ENCODE measurements around the gene GSG1. TPM values are rescaled to one million over a fixed set of nuclear protein-coding genes. Genes with fewer than 3 reads are reported as not detected.

The GSG1 gene
- total and polyA plus RNA-seq, 2 of the 8 experiments (the other 6 are each of a cell fraction or from before 2014, with no cell fraction given), result 0.89 to 1.4 TPM

- TF ChIP-seq, protein P1, sequence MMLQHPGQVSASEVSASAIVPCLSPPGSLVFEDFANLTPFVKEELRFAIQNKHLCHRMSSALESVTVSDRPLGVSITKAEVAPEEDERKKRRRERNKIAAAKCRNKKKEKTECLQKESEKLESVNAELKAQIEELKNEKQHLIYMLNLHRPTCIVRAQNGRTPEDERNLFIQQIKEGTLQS (IDR thresholded peaks at IDR 0.05; ENCODE audit: insufficient read depth, low read depth, low read length), result no peak
- no peak for TF ChIP-seq GABPA (IDR thresholded peaks at IDR 0.05; ENCODE audit: borderline replicate concordance, insufficient read depth, low read length)
- TF ChIP-seq, protein P2, sequence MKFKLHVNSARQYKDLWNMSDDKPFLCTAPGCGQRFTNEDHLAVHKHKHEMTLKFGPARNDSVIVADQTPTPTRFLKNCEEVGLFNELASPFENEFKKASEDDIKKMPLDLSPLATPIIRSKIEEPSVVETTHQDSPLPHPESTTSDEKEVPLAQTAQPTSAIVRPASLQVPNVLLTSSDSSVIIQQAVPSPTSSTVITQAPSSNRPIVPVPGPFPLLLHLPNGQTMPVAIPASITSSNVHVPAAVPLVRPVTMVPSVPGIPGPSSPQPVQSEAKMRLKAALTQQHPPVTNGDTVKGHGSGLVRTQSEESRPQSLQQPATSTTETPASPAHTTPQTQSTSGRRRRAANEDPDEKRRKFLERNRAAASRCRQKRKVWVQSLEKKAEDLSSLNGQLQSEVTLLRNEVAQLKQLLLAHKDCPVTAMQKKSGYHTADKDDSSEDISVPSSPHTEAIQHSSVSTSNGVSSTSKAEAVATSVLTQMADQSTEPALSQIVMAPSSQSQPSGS (IDR thresholded peaks at IDR 0.05; ENCODE audit: low read length), result no peak
- TF ChIP-seq MAX (IDR thresholded peaks at IDR 0.05), result no peak
- TF ChIP-seq, protein P3, sequence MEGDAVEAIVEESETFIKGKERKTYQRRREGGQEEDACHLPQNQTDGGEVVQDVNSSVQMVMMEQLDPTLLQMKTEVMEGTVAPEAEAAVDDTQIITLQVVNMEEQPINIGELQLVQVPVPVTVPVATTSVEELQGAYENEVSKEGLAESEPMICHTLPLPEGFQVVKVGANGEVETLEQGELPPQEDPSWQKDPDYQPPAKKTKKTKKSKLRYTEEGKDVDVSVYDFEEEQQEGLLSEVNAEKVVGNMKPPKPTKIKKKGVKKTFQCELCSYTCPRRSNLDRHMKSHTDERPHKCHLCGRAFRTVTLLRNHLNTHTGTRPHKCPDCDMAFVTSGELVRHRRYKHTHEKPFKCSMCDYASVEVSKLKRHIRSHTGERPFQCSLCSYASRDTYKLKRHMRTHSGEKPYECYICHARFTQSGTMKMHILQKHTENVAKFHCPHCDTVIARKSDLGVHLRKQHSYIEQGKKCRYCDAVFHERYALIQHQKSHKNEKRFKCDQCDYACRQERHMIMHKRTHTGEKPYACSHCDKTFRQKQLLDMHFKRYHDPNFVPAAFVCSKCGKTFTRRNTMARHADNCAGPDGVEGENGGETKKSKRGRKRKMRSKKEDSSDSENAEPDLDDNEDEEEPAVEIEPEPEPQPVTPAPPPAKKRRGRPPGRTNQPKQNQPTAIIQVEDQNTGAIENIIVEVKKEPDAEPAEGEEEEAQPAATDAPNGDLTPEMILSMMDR (IDR thresholded peaks at IDR 0.05; ENCODE audit: control extremely low read depth in 1 of 3, insufficient read depth in 1 of 3, low read depth in 1 of 3, low read length in 3 of 3), result no peak
- TF ChIP-seq JUND (IDR thresholded peaks at IDR 0.05; ENCODE audit: low read length), result no peak
These were observed 45.9 kb upstream of the GSG1 start (continued) for GRCh38 chr12:13149411-13149810.

All from H1 (cell line).